ENCODE data around the gene GCN1. TPM values are rescaled to one million over a fixed set of nuclear protein-coding genes. Genes with fewer than 3 reads are reported as not detected.

GCN1 gene
- total and polyA plus RNA-seq, 2 donors (not counting 1 experiment from before 2014, with no cell fraction given) = 30.8 to 93.1 TPM

DNA sequence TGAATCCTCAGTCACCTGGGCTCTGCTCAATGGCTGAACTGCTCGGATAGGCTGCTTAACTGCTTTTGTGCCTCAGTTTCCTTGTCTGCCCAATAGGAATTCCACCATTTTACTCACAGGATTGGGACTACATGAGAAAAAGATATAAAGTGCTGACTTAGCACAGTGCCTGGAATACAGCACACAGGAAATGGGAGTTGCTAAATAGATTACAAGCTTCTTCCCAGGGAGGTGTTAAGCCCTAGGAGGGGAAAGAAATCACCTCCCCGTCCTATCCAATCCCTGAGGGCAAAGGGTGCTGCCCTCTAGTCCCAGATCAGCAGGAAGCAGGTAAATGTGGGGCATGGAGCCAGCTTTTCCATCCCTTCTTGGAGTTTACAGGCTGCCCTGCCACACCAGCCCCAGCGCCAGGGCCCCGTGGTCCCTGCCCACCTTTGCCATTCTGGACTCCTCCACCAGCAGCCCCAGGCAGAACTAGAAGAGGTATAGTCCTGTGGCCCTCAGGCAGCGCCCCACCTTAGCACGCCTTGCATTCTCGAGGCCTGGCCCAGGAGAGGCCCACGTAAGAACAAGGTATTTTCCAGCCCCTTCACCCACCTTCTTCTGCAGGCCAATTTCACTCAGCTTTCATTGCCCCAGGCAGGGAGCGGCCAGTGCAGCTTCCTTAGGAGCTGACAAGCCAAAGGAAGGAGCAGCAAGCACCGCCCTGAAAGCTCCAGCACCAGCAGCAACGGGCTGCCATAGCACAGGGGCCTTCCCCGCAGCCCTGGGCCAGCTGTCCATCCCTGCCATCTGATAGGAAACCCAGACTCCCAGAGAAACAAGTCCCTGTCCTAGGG, 35.2 kb upstream of the GCN1 start:
- peak overlapping the region; percentile 95 for H3K27ac ChIP-seq (ENCODE audit: insufficient read depth, low read length)
- peaks cover 4% of the 10 kb centered on the region for H3K36me3 ChIP-seq (ENCODE audit: control insufficient read depth, insufficient read depth, low read length)
- H4K20me1 ChIP-seq (ENCODE audit: control insufficient read depth, extremely low read depth, insufficient read depth, low read length) = no peaks in the 10 kb centered on the region
- peaks cover 86% of the 10 kb centered on the region for H3K79me2 ChIP-seq (ENCODE audit: control insufficient read depth, insufficient read depth, low read length)
- TF ChIP-seq, protein P1, sequence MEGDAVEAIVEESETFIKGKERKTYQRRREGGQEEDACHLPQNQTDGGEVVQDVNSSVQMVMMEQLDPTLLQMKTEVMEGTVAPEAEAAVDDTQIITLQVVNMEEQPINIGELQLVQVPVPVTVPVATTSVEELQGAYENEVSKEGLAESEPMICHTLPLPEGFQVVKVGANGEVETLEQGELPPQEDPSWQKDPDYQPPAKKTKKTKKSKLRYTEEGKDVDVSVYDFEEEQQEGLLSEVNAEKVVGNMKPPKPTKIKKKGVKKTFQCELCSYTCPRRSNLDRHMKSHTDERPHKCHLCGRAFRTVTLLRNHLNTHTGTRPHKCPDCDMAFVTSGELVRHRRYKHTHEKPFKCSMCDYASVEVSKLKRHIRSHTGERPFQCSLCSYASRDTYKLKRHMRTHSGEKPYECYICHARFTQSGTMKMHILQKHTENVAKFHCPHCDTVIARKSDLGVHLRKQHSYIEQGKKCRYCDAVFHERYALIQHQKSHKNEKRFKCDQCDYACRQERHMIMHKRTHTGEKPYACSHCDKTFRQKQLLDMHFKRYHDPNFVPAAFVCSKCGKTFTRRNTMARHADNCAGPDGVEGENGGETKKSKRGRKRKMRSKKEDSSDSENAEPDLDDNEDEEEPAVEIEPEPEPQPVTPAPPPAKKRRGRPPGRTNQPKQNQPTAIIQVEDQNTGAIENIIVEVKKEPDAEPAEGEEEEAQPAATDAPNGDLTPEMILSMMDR (conservative IDR thresholded peaks at IDR 0.05 in 1 of 2, IDR thresholded peaks at IDR 0.05 in 1 of 2; ENCODE audit: low read depth in 1 of 2, low read length in 2 of 2) = no peak
- no peak for TF ChIP-seq EZH2 (IDR thresholded peaks at IDR 0.05; ENCODE audit: low read length, missing control alignments)
- H2AFZ ChIP-seq (ENCODE audit: low read length) = no peak overlapping the region
- H3K9me3 ChIP-seq (ENCODE audit: control insufficient read depth, insufficient read depth, low read depth, low read length) = no peaks in the 10 kb centered on the region
- no peak overlapping the region for H3K4me3 ChIP-seq (replicated peaks in 1 of 4; ENCODE audit: control extremely low read depth in 1 of 4, insufficient read depth in 1 of 4, low read depth in 3 of 4, low read length in 4 of 4)
- H3K4me2 ChIP-seq (ENCODE audit: extremely low read depth, insufficient read depth, low read length) = peak overlapping the region; percentile 73
- DNase-seq (ENCODE audit: low read depth in 2 of 2) = peak in 1 of 2 donors; percentile 46
- H3K4me1 ChIP-seq (ENCODE audit: control insufficient read depth, extremely low read depth, insufficient read depth, low read length) = peaks cover 65% of the 10 kb centered on the region
- peak overlapping the region; percentile 44 for H3K9ac ChIP-seq (ENCODE audit: insufficient read depth, low read length)
- no peaks in the 10 kb centered on the region for H3K27me3 ChIP-seq (ENCODE audit: control insufficient read depth, insufficient read depth, low read length)

DNA sequence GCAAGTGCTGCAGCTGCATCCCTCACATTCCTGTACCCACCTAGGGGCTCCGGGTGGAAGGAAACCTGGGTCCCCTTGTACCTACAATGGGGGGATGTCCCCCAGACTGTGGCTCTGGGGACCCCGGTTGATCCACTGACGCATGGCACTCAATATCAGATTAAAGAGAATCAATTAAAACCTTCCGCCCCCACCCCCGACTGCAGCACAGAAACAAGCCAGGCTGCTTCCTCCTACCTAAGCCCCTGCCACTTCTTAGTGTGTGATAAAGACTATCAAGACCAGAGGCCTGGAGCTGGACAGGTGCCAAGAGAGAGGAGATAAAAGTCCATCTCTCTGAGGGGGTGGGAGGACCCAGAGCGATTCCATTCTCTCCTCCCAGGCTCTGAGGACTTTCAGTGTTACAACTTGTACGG, 34.6 kb upstream of the GCN1 start:
- no peak for DNase-seq (ENCODE audit: low read depth in 2 of 2)
- Histone ChIP-seq H3K4me1 (ENCODE audit: control insufficient read depth, extremely low read depth, insufficient read depth, low read length) (peaks cover 59% of the 10 kb centered on the region), H3K4me3 (replicated peaks in 1 of 4; ENCODE audit: control extremely low read depth in 1 of 4, insufficient read depth in 1 of 4, low read depth in 3 of 4, low read length in 4 of 4) (no peak overlapping the region), H3K79me2 (ENCODE audit: control insufficient read depth, insufficient read depth, low read length) (peaks cover 87% of the 10 kb centered on the region), H3K36me3 (ENCODE audit: control insufficient read depth, insufficient read depth, low read length) (peaks cover 7% of the 10 kb centered on the region), H3K27ac (ENCODE audit: insufficient read depth, low read length) (peak overlapping the region; percentile 95), H2AFZ (ENCODE audit: low read length) (no peak overlapping the region), H3K9me3 (ENCODE audit: control insufficient read depth, insufficient read depth, low read depth, low read length) (no peaks in the 10 kb centered on the region), H3K4me2 (ENCODE audit: extremely low read depth, insufficient read depth, low read length) (peak overlapping the region; percentile 73), H3K9ac (ENCODE audit: insufficient read depth, low read length) (no peak overlapping the region), H4K20me1 (ENCODE audit: control insufficient read depth, extremely low read depth, insufficient read depth, low read length) (no peaks in the 10 kb centered on the region), H3K27me3 (ENCODE audit: control insufficient read depth, insufficient read depth, low read length) (no peaks in the 10 kb centered on the region)
- TF ChIP-seq, protein P1 (conservative IDR thresholded peaks at IDR 0.05 in 1 of 2, IDR thresholded peaks at IDR 0.05 in 1 of 2; ENCODE audit: low read depth in 1 of 2, low read length in 2 of 2) = no peak
- TF ChIP-seq EZH2 (IDR thresholded peaks at IDR 0.05; ENCODE audit: low read length, missing control alignments) = no peak

DNA sequence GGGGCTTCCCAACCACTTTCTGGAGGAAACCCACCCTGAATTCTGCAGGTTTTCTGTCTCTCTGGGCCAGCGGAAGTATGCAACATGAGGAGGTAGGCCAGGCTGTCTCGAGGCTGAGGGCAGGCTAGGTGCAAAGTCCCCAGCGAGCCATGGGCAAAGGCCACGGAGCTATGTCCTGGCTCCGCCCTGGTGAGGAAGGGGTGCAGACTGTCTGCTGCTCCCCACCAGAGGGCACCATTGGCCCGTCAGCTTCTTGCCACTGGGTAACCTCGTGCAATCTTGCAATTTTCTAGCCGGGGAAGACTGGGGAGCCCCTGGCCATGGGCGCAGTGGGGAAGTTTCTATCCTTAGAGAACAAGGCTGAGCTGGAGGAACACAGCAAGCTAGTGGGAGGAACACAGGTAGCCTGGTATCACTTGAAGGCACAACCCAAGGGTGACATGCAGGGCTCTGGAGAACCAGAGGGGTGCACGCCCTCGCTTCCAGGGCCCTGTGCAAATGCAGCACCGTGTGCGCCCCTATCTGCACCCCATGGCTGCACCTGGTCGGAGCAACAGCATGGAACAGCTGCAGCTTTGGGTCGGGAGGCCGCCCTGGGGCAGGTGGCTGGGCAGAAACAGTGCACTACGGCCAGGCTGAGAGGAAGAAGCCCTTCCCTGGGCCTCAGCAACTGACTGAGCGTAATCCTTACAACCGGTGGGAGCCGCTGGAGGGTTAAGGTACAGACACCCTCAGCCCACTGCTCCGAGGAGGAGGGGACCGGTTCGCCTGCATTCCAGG, 34.0 kb upstream of the GCN1 start:
- H2AFZ ChIP-seq (ENCODE audit: low read length) = no peak overlapping the region
- peaks cover 12% of the 10 kb centered on the region for H3K36me3 ChIP-seq (ENCODE audit: control insufficient read depth, insufficient read depth, low read length)
- H4K20me1 ChIP-seq (ENCODE audit: control insufficient read depth, extremely low read depth, insufficient read depth, low read length) = no peaks in the 10 kb centered on the region
- H3K4me3 ChIP-seq (replicated peaks in 1 of 4; ENCODE audit: control extremely low read depth in 1 of 4, insufficient read depth in 1 of 4, low read depth in 3 of 4, low read length in 4 of 4) = no peak overlapping the region
- peaks cover 53% of the 10 kb centered on the region for H3K4me1 ChIP-seq (ENCODE audit: control insufficient read depth, extremely low read depth, insufficient read depth, low read length)
- H3K27ac ChIP-seq (ENCODE audit: insufficient read depth, low read length) = peak overlapping the region; percentile 34
- no peaks in the 10 kb centered on the region for H3K27me3 ChIP-seq (ENCODE audit: control insufficient read depth, insufficient read depth, low read length)
- DNase-seq (ENCODE audit: low read depth in 2 of 2) = peak; percentile 70 to 82
- H3K9ac ChIP-seq (ENCODE audit: insufficient read depth, low read length) = no peak overlapping the region
- H3K9me3 ChIP-seq (ENCODE audit: control insufficient read depth, insufficient read depth, low read depth, low read length) = no peaks in the 10 kb centered on the region
- H3K79me2 ChIP-seq (ENCODE audit: control insufficient read depth, insufficient read depth, low read length) = peaks cover 87% of the 10 kb centered on the region
- TF ChIP-seq, protein P1 (conservative IDR thresholded peaks at IDR 0.05 in 1 of 2, IDR thresholded peaks at IDR 0.05 in 1 of 2; ENCODE audit: low read depth in 1 of 2, low read length in 2 of 2) = peak; percentile 88 to 97
- no peak for TF ChIP-seq EZH2 (IDR thresholded peaks at IDR 0.05; ENCODE audit: low read length, missing control alignments)
- H3K4me2 ChIP-seq (ENCODE audit: extremely low read depth, insufficient read depth, low read length) = peak overlapping the region; percentile 65
